Measurements from ENCODE around the gene PTPN13.

The PTPN13 gene

GRCh38 chr4:86833615-86834014 lies 239.5 kb downstream of the PTPN13 start:
- Histone ChIP-seq H3F3A (ENCODE audit: control insufficient read depth, insufficient read depth) (no peaks in the 10 kb centered on the region), H3K4me3 (ENCODE audit: low read length) (no peak overlapping the region), H3K27me3 (ENCODE audit: control insufficient read depth, low read length) (no peaks in the 10 kb centered on the region), H3K9me2 (replicated peaks; ENCODE audit: control insufficient read depth, low read length) (no peaks in the 10 kb centered on the region), H3K4me1 (ENCODE audit: control insufficient read depth, low read length) (no peaks in the 10 kb centered on the region), H3K27ac (ENCODE audit: low read depth, low read length) (no peak overlapping the region), H3K79me2 (ENCODE audit: control insufficient read depth, low read length) (no peaks in the 10 kb centered on the region), H4K20me1 (ENCODE audit: control insufficient read depth, insufficient read depth, low read depth, low read length) (no peaks in the 10 kb centered on the region), H3K9me3 (ENCODE audit: control insufficient read depth, insufficient read depth, low read length) (no peaks in the 10 kb centered on the region), H3K4me2 (ENCODE audit: low read length) (no peak overlapping the region), H3K36me3 (ENCODE audit: control insufficient read depth, low read length) (no peaks in the 10 kb centered on the region)
- TF ChIP-seq EZH2phosphoT487 (IDR thresholded peaks at IDR 0.05; ENCODE audit: borderline replicate concordance, low read length): no peak
- TF ChIP-seq, protein P1, sequence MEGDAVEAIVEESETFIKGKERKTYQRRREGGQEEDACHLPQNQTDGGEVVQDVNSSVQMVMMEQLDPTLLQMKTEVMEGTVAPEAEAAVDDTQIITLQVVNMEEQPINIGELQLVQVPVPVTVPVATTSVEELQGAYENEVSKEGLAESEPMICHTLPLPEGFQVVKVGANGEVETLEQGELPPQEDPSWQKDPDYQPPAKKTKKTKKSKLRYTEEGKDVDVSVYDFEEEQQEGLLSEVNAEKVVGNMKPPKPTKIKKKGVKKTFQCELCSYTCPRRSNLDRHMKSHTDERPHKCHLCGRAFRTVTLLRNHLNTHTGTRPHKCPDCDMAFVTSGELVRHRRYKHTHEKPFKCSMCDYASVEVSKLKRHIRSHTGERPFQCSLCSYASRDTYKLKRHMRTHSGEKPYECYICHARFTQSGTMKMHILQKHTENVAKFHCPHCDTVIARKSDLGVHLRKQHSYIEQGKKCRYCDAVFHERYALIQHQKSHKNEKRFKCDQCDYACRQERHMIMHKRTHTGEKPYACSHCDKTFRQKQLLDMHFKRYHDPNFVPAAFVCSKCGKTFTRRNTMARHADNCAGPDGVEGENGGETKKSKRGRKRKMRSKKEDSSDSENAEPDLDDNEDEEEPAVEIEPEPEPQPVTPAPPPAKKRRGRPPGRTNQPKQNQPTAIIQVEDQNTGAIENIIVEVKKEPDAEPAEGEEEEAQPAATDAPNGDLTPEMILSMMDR (IDR thresholded peaks at IDR 0.05; ENCODE audit: low read depth, low read length, poor library complexity, severe bottlenecking): no peak

DNA sequence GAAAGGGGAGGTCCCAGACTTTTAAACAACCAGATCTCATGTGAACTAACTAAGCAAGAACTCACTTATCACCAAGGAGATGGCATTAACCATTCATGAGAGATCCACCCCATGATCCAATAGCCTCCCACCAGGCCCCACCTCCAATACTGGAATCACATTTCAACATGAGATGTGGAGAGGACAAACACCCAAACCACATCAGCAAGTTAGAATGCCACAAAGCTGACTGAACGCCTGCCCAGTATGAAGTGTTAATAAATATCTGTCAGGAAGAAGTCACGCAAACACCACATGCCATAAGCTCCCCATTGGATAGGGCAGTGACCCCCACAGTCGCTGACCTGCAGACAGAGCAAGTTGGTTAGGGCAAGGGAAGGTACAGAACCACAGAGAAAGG lies 240.8 kb downstream of the PTPN13 start:
- H3F3A ChIP-seq (ENCODE audit: control insufficient read depth, insufficient read depth): no peaks in the 10 kb centered on the region
- no peaks in the 10 kb centered on the region for H3K9me3 ChIP-seq (ENCODE audit: control insufficient read depth, insufficient read depth, low read length)
- no peak overlapping the region for H3K27ac ChIP-seq (ENCODE audit: low read depth, low read length)
- no peak overlapping the region for H3K4me3 ChIP-seq (ENCODE audit: low read length)
- H3K4me2 ChIP-seq (ENCODE audit: low read length): no peak overlapping the region
- H4K20me1 ChIP-seq (ENCODE audit: control insufficient read depth, insufficient read depth, low read depth, low read length): no peaks in the 10 kb centered on the region
- no peaks in the 10 kb centered on the region for H3K27me3 ChIP-seq (ENCODE audit: control insufficient read depth, low read length)
- no peaks in the 10 kb centered on the region for H3K4me1 ChIP-seq (ENCODE audit: control insufficient read depth, low read length)
- TF ChIP-seq, protein P1 (IDR thresholded peaks at IDR 0.05; ENCODE audit: low read depth, low read length, poor library complexity, severe bottlenecking): no peak
- H3K79me2 ChIP-seq (ENCODE audit: control insufficient read depth, low read length): no peaks in the 10 kb centered on the region
- H3K36me3 ChIP-seq (ENCODE audit: control insufficient read depth, low read length): no peaks in the 10 kb centered on the region
- no peaks in the 10 kb centered on the region for H3K9me2 ChIP-seq (replicated peaks; ENCODE audit: control insufficient read depth, low read length)

DNA sequence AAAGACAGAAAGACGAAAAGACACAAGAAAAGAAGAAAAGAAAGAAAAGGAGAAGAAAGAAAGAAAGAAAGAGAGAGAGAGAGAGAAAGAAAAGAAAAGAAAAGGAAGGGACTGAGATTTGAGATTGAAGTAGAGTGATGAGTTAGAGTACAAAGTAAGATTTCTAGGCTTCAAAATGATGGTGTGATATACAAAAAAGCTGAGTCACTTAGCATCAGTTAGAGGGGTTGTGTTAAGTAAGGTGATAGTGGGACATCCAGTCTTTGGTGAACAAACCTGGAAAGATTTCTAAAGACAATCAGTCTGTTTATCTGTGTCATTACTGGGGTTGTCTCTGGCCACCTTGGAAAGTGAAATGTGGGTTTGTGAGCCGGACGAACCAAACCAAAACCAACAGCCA lies 241.6 kb downstream of the PTPN13 start:
- H3K27ac ChIP-seq (ENCODE audit: low read depth, low read length): no peak overlapping the region

More for the DNA sequence above, 241.6 kb downstream of the PTPN13 start:
- no peaks in the 10 kb centered on the region for H3K36me3 ChIP-seq (ENCODE audit: control insufficient read depth, low read length)
- H3K79me2 ChIP-seq (ENCODE audit: control insufficient read depth, low read length): no peaks in the 10 kb centered on the region
- H3K4me1 ChIP-seq (ENCODE audit: control insufficient read depth, low read length): no peaks in the 10 kb centered on the region
- no peaks in the 10 kb centered on the region for H3K9me3 ChIP-seq (ENCODE audit: control insufficient read depth, insufficient read depth, low read length)
- H4K20me1 ChIP-seq (ENCODE audit: control insufficient read depth, insufficient read depth, low read depth, low read length): no peaks in the 10 kb centered on the region
- no peaks in the 10 kb centered on the region for H3K9me2 ChIP-seq (replicated peaks; ENCODE audit: control insufficient read depth, low read length)
- TF ChIP-seq EZH2phosphoT487 (IDR thresholded peaks at IDR 0.05; ENCODE audit: borderline replicate concordance, low read length): no peak
- TF ChIP-seq, protein P1 (IDR thresholded peaks at IDR 0.05; ENCODE audit: low read depth, low read length, poor library complexity, severe bottlenecking): no peak
- H3K4me2 ChIP-seq (ENCODE audit: low read length): no peak overlapping the region
- H3F3A ChIP-seq (ENCODE audit: control insufficient read depth, insufficient read depth): no peaks in the 10 kb centered on the region
- no peak overlapping the region for H3K4me3 ChIP-seq (ENCODE audit: low read length)
- H3K27me3 ChIP-seq (ENCODE audit: control insufficient read depth, low read length): no peaks in the 10 kb centered on the region; the same call in 1 of the 2 replicates

All from DOHH2 (cell line).